SK-N-SH (cell line): ENCODE results near the gene PBX4.

Experiments
- EP300 ChIP-seq, 2 experiments: IDR thresholded peaks; 2 replicates each; pipeline versions ENCODE4 v1.4.0 to v1.6.1; 2012; ENCODE audit warnings: borderline replicate concordance in 1 of 2, low read depth in 1 of 2, low read length in 1 of 2
- FOXM1 ChIP-seq: IDR thresholded peaks from 2 replicates; pipeline ENCODE4 v1.4.0; 2012; ENCODE audit warnings: low read depth, mild to moderate bottlenecking
- GABPA ChIP-seq: IDR thresholded peaks from 2 replicates; pipeline ENCODE4 v1.4.0; 2012; ENCODE audit warnings: low read depth, mild to moderate bottlenecking
- MAX ChIP-seq: IDR thresholded peaks from 2 replicates; pipeline ENCODE4 v1.4.0; 2012; ENCODE audit warnings: low read depth
- MXI1 ChIP-seq: IDR thresholded peaks from 2 replicates; pipeline ENCODE4 v1.6.1; 2012; ENCODE audit warnings: mild to moderate bottlenecking, low read depth, low read length, improper control_type of control experiment
- NRF1 ChIP-seq: IDR thresholded peaks from 2 replicates; pipeline ENCODE4 v1.6.1; 2012; ENCODE audit warnings: low read depth, mild to moderate bottlenecking, low read length
- POLR2AphosphoS5 ChIP-seq: IDR thresholded peaks from 2 replicates; pipeline ENCODE4 v1.6.1; 2012; ENCODE audit warnings: low read depth, low read length
- RAD21 ChIP-seq: IDR thresholded peaks from 2 replicates; pipeline ENCODE4 v1.6.1; 2012; ENCODE audit warnings: mild to moderate bottlenecking, low read length
- SMC3 ChIP-seq: IDR thresholded peaks from 2 replicates; pipeline ENCODE4 v1.6.1; 2012; ENCODE audit warnings: low read depth, low read length, improper control_type of control experiment
- ZBTB33 ChIP-seq: IDR thresholded peaks from 2 replicates; pipeline ENCODE4 v1.4.0; 2012; ENCODE audit warnings: low read depth, borderline replicate concordance
- TF ChIP-seq, protein P1 (sequence below): IDR thresholded peaks from 2 replicates; pipeline ENCODE4 v1.4.0; 2012; ENCODE audit warnings: low read depth, borderline replicate concordance
- TF ChIP-seq, protein P2 (sequence below): fragments of 200-600 bp; sonication (generic); IDR thresholded peaks from 2 replicates; pipeline ENCODE4 v1.6.1; 2017; ENCODE audit warnings: antibody characterized with exemption, mild to moderate bottlenecking, moderate library complexity

DNA sequence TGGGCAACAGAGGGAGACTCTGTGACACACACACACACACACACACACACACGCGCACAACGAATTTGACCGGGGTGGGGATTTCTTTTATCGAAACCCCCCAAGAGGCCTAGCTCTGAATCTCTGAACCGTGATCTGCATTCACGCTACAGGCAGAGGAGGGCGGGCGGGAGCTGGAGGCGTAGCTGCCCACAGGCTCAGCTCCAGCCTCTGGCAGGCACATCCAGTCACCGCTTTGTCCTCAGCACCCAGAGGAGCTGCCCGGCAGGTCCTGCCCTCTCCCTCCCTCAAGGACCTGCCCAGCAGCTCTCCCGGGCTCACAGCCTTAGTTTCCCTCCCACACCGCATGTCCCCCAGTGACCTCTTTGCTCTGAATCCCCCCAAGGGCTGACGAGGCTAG, 60.4 kb downstream of the PBX4 start:
- TF ChIP-seq EP300 (IDR thresholded peaks at IDR 0.05; ENCODE audit: borderline replicate concordance in 1 of 2, low read depth in 1 of 2, low read length in 1 of 2) (no peak), RAD21 (no peak), MXI1 (no peak), MAX (no peak), FOXM1 (no peak), ZBTB33 (no peak), NRF1 (no peak), GABPA (no peak), SMC3 (no peak), POLR2AphosphoS5 (no peak)
- TF ChIP-seq, protein P1, sequence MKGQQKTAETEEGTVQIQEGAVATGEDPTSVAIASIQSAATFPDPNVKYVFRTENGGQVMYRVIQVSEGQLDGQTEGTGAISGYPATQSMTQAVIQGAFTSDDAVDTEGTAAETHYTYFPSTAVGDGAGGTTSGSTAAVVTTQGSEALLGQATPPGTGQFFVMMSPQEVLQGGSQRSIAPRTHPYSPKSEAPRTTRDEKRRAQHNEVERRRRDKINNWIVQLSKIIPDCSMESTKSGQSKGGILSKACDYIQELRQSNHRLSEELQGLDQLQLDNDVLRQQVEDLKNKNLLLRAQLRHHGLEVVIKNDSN, result no peak
- TF ChIP-seq, protein P2, sequence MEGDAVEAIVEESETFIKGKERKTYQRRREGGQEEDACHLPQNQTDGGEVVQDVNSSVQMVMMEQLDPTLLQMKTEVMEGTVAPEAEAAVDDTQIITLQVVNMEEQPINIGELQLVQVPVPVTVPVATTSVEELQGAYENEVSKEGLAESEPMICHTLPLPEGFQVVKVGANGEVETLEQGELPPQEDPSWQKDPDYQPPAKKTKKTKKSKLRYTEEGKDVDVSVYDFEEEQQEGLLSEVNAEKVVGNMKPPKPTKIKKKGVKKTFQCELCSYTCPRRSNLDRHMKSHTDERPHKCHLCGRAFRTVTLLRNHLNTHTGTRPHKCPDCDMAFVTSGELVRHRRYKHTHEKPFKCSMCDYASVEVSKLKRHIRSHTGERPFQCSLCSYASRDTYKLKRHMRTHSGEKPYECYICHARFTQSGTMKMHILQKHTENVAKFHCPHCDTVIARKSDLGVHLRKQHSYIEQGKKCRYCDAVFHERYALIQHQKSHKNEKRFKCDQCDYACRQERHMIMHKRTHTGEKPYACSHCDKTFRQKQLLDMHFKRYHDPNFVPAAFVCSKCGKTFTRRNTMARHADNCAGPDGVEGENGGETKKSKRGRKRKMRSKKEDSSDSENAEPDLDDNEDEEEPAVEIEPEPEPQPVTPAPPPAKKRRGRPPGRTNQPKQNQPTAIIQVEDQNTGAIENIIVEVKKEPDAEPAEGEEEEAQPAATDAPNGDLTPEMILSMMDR, result no peak
